OCI-LY7 (cell line): Measurements from ENCODE around the gene CCNDBP1. TPM values are rescaled to one million over a fixed set of nuclear protein-coding genes. Genes with fewer than 3 reads are reported as not detected.

Experiments
- BruUV-seq: library from RNA; stranded (reverse); fragments of 400-500 nt; replicated peaks from 2 replicates; lab custom pipeline; 2021; lab: Mats Ljungman, UMichigan
- CTCF ChIA-PET: fragments of 300-600 bp; sonication (Branson Sonifier 250); formaldehyde crosslinking; loops from one replicate; lab custom pipeline; 2022; ENCODE audit warnings: antibody characterized with exemption; ENCODE audit not compliant: unreplicated experiment; lab: Charles Lee
- POLR2A ChIA-PET: fragments of 300-600 bp; sonication (Branson Sonifier 250); formaldehyde crosslinking; loops from one replicate; lab custom pipeline; 2022; ENCODE audit warnings: antibody characterized with exemption; lab: Charles Lee
- DNase-seq: peaks from one replicate; pipeline ENCODE4 v3.0.0-alpha.2; 2015; ENCODE audit warnings: low spot score
- H2AFZ ChIP-seq: fragments of 200-600 bp; sonication (generic), shearing (Covaris generic); 2 replicates; pipeline ENCODE4 v1.6.1; 2014; ENCODE audit warnings: mild to moderate bottlenecking, antibody characterized with exemption, low read length, moderate library complexity
- H3K27ac ChIP-seq: fragments of 200-600 bp; sonication (generic); 2 replicates; pipeline ENCODE4 v1.5.1; 2014; ENCODE audit warnings: mixed run types, low read depth, mild to moderate bottlenecking, moderate library complexity, low read length, inconsistent platforms; ENCODE audit not compliant: poor library complexity, severe bottlenecking
- H3K36me3 ChIP-seq: fragments of 200-600 bp; sonication (generic); 2 replicates; pipeline ENCODE4 v1.6.1; 2014; ENCODE audit warnings: mild to moderate bottlenecking, antibody characterized with exemption, low read length, moderate library complexity, mixed read lengths; ENCODE audit not compliant: insufficient read depth
- H3K4me1 ChIP-seq: fragments of 200-600 bp; sonication (generic); 2 replicates; pipeline ENCODE4 v1.5.1; 2014; ENCODE audit warnings: mild to moderate bottlenecking, low read length; ENCODE audit not compliant: insufficient read depth, poor library complexity, severe bottlenecking
- H3K4me2 ChIP-seq: fragments of 200-600 bp; sonication (generic); 2 replicates; pipeline ENCODE4 v1.6.1; 2014; ENCODE audit warnings: mild to moderate bottlenecking, low read length
- H3K4me3 ChIP-seq: fragments of 200-600 bp; sonication (generic); 2 replicates; pipeline ENCODE4 v1.5.1; 2014; ENCODE audit warnings: mild to moderate bottlenecking, low read depth, low read length; ENCODE audit not compliant: poor library complexity, severe bottlenecking
- H3K79me2 ChIP-seq: fragments of 200-600 bp; sonication (generic); 2 replicates; pipeline ENCODE4 v1.6.1; 2016; ENCODE audit warnings: low read depth, mild to moderate bottlenecking, low read length, moderate library complexity, mixed read lengths; ENCODE audit not compliant: insufficient read depth
- H3K9me2 ChIP-seq: fragments of 200-600 bp; sonication (generic); 2 replicates; pipeline ENCODE4 v1.6.1; 2016; ENCODE audit warnings: mild to moderate bottlenecking, low read length, mixed read lengths; ENCODE audit not compliant: insufficient read depth
- H3K9me3 ChIP-seq: fragments of 200-600 bp; sonication (generic); 2 replicates; pipeline ENCODE4 v1.6.1; 2014; ENCODE audit warnings: mild to moderate bottlenecking, mixed run types, low read length, mixed read lengths
- H4K20me1 ChIP-seq: fragments of 200-600 bp; sonication (generic); 2 replicates; pipeline ENCODE4 v1.6.1; 2014; ENCODE audit warnings: mild to moderate bottlenecking, antibody characterized with exemption, low read length, moderate library complexity, mixed read lengths; ENCODE audit not compliant: insufficient read depth
- CTCF ChIP-seq: fragments of 200-600 bp; sonication (generic); conservative IDR thresholded peaks from 2 replicates; pipeline ENCODE4 v1.5.1; 2014; ENCODE audit warnings: mild to moderate bottlenecking, antibody characterized with exemption, low read length, moderate library complexity, mixed read lengths
- EZH2phosphoT487 ChIP-seq: fragments of 200-600 bp; sonication (generic); IDR thresholded peaks from 2 replicates; pipeline ENCODE4 v1.6.1; 2018; ENCODE audit warnings: low read depth, borderline replicate concordance, mild to moderate bottlenecking, mixed run types, antibody characterized with exemption, low read length, moderate library complexity, mixed read lengths
- intact Hi-C: fragments of 100-400 bp; cut with micrococcal nuclease; formaldehyde crosslinking; loops from one replicate; pipeline ENCODE4 v1.10.0; 2022; ENCODE audit not compliant: unreplicated experiment
- total RNA-seq, 2 experiments: library from RNA; depleted of rRNA in 1 of 2; stranded (reverse); fragments of >200 nt in 1 of 2; shearing (Covaris generic) in 1 of 2; gene quantifications; 2 replicates each; pipeline ENCODE4 v1.2.3, GENCODE V29; 2014 to 2022

The CCNDBP1 gene
- total RNA-seq, 2 experiments from 2014 or later, result 53.1 to 56.0 TPM

GRCh38 chr15:43183270-43183669 is 1.9 kb upstream of the CCNDBP1 start:
- no peak for DNase-seq
- CTCF ChIA-PET, result no interaction called here

GRCh38 chr15:43184407-43185124 is 637 bp upstream of the CCNDBP1 start:
- Histone ChIP-seq H3K4me3 (peak overlapping the region; percentile 86), H3K9me2 (no peaks in the 10 kb centered on the region), H2AFZ (peak overlapping the region; percentile 81; the same call in 1 of the 2 replicates), H3K9me3 (no peaks in the 10 kb centered on the region), H3K4me2 (peak overlapping the region; percentile 77), H3K27ac (peak overlapping the region; percentile 72), H3K36me3 (peaks cover 44% of the 10 kb centered on the region), H3K4me1 (peaks cover 13% of the 10 kb centered on the region), H4K20me1 (no peaks in the 10 kb centered on the region), H3K79me2 (peaks cover 18% of the 10 kb centered on the region; the same call in 1 of the 2 replicates)
- ChIA-PET POLR2A (no interaction called here), CTCF (no interaction called here)
- TF ChIP-seq CTCF (no peak), EZH2phosphoT487 (no peak)
- no peak for DNase-seq
- BruUV-seq, result TSS peak; percentile 68
- intact Hi-C loops, result loop anchor here (1.0 to 2.0 kb wide), 2 partner anchors 52 to 101 kb away; partner anchors contain the start of gene TMEM62

More at GRCh38 chr15:43183270-43183669, 1.9 kb upstream of the CCNDBP1 start:
- POLR2A ChIA-PET, result interaction anchor here (1.1 kb wide), 1 partner anchor 12 kb away, joined by 3 read pairs; no protein-coding TSS in a partner anchor
- H3K79me2 ChIP-seq, result peaks cover 18% of the 10 kb centered on the region; the same call in 1 of the 2 replicates
- no peaks in the 10 kb centered on the region for H3K9me2 ChIP-seq
- no peak overlapping the region for H3K4me2 ChIP-seq
- no peak overlapping the region for H3K4me3 ChIP-seq
- intact Hi-C loops, result no loop called here
- H3K27ac ChIP-seq, result no peak overlapping the region
- peaks cover 50% of the 10 kb centered on the region for H3K36me3 ChIP-seq
- H3K9me3 ChIP-seq, result no peaks in the 10 kb centered on the region
- no peak for TF ChIP-seq CTCF
- TF ChIP-seq EZH2phosphoT487, result no peak
- H4K20me1 ChIP-seq, result no peaks in the 10 kb centered on the region
- peaks cover 13% of the 10 kb centered on the region for H3K4me1 ChIP-seq
- no peak overlapping the region for H2AFZ ChIP-seq
- BruUV-seq, result no TSS peak

- DNase-seq, result no peak
- Histone ChIP-seq H3K4me1 (peaks cover 13% of the 10 kb centered on the region), H4K20me1 (no peaks in the 10 kb centered on the region), H2AFZ (peak overlapping the region; percentile 81), H3K4me2 (peak overlapping the region; percentile 77), H3K9me2 (no peaks in the 10 kb centered on the region), H3K79me2 (peaks cover 18% of the 10 kb centered on the region; the same call in 1 of the 2 replicates), H3K9me3 (no peaks in the 10 kb centered on the region), H3K27ac (peak overlapping the region; percentile 72), H3K36me3 (peaks cover 46% of the 10 kb centered on the region), H3K4me3 (peak overlapping the region; percentile 86)
- BruUV-seq, result no TSS peak
- TF ChIP-seq EZH2phosphoT487 (no peak), CTCF (peak; percentile 10; the same call in 1 of the 2 replicates)
- POLR2A ChIA-PET, result no interaction called here
- CTCF ChIA-PET, result interaction anchor here (1.2 kb wide), 1 partner anchor 40 kb away, joined by 3 read pairs; no protein-coding TSS in a partner anchor
- intact Hi-C loops, result no loop called here
Measured at GRCh38 chr15:43186003-43186353, 775 bp downstream of the CCNDBP1 start.
